GM21367 (cell line): ENCODE measurements around the gene ACAA1.
"Not testable (repeated sequence)": the region's sequence is repeated elsewhere in the genome, so short reads cannot be mapped to it uniquely, and the experiment has no call there.

Experiments used
- ATAC-seq: cut with Tn5 transposase; IDR thresholded peaks from one replicate; pipeline ENCODE4 v1.9.1; 2021; ENCODE audit not compliant: unreplicated experiment

The ACAA1 gene

DNA sequence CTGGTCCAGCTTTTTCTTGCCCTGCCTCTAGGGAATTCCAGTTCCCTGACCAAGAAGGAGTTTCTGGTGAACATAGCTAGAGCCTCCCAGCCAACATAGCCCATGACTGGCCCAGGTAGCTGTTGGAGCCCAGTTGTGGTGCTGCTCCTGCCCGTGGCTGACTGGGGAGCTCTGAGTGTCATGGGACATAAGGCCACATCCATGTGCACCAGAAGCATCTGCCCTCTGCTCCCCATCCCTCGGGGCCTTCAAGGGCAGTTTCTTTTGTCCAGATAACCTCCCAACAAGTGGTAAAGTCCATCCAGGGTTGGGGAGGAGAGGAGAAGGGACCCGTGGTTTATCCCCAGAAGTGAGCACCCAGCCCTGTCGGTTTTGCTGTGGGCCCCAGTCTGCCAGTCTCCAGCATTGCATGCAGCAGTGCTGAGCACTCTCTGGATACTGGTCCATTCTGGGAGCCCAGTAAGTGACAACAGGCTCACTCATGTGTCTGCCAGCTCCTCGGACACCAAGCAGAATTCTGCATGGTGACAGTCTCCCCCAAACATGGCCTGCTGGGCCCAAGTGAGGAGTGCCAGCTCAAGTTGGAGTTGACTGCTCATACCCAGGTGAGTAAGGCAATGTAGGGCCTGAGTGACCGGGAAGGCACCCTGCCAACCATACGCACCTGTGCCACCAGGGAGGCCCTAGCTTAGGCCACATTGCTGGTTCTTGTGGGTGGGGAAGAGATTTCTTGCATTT lies 28.8 kb downstream of the ACAA1 start:
- no peak for ATAC-seq

GRCh38 chr3:38105525-38105924 lies 31.4 kb downstream of the ACAA1 start:
- ATAC-seq = no peak

GRCh38 chr3:38102444-38102814 lies 34.5 kb downstream of the ACAA1 start:
- no peak for ATAC-seq

DNA sequence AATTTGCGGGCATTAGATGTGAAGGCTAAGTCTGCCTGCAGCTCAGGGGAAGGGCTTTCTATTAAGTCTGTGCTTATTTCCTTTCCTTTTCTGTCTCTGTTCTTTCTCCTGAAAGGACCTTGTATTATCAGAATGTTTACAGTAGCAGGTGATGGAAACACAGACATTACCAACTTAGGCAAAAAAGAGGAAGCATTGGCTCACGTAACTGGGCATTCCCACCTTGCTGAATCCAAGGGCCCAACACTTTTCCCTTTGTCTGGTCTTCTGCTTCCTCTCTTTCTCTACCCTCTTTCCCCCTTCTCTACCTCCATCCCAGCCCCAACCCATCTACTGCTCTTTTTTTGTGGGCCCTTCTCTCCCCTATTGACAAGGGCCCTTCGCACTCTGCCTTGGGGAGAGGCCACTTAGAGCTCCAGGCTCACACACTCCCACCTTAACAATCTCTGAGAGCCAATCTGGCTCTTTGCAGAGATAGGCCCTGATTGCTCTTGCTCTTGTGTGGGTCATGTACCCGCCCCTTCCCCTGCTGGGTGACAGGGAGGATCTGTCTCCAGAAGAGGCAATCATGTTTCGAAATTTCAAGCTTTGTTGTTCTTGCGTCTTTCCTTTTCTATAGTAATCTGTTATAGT lies 35.0 kb downstream of the ACAA1 start:
- ATAC-seq = no peak

DNA sequence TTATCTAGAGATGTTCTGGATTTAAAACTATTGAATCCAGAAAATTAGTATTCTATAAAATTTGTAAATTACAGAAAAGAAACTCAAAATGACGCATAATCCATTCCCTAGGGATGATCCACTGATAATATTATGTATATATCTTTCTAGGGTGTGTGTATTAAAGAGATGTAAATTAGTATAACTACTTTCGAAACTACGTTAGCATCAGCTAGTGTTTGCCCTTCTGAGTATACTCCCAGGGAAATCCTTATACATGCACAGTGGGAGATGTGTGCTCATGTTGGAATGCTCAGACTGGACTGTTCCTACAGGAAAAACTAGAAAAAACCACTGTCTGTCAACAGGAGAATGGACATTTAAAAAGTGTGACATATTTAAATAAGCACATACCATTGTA lies 36.4 kb downstream of the ACAA1 start:
- ATAC-seq = no peak

DNA sequence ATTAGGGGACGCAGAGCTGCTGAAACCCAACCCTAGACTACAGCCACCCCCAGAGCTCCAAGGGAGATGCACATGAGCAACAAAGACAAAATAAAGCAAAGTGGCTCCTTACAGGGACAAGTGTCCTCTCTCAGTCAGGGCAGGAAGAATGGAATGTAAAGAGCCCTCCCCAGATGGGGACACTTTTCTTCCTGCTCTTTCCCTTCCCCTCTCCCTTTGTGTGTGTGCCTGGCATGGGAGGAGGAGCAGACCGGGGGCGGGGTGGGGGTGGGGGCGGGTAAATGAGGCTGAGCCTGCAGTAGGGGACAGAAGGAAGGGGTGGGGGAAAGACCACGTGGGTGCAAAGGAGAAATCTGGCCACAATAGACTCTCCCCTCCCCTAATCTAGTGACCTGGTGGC lies 37.4 kb downstream of the ACAA1 start:
- ATAC-seq = no peak

- no peak for ATAC-seq
These were observed 38.6 kb downstream of the ACAA1 start for GRCh38 chr3:38098376-38098723.

DNA sequence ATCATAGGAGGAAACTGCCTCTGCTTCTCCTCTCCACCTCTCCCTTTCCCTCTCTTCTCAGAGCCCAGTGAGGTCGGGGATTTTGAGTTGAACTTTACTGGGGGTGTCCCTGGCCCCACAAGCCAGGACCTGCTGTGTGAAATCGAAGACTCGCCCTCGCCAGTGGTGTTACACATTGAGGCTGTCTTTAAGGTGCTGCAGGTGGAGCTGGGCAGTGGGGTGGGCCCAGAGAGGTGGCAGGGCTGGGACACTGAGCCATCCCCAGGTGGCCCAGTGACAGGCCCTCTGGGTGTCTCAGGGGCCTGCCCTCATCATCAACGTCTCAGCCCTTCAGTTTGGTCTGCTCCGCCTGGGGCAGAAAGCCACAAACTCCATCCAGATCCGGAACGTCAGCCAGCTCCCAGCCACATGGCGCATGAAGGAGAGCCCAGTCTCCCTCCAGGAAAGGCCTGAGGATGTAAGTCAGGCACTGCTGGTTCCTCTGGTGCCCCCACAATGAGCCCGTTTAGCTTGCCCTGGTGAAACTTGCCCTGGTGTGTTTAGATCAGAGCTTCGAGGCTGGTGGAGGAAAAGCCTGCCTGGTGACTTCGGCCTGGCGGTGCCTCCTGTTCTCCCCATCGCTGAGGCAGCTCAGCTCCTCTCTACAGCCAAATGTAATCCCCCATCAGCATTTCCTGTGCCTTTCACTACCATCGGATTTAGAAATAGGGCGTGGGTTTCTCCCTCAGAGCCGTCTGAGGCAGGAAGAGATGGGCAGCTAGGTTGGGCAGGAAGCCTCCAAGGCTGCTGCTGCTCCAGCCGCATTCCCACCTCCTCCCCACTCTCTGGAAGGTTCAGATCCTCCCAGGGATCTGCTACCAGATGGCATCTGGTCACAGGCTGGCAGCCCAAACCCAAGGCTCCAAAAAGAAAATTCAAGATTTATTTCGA lies 39.2 kb downstream of the ACAA1 start:
- no peak for ATAC-seq

GRCh38 chr3:38095669-38096483 lies 41.1 kb downstream of the ACAA1 start:
- ATAC-seq = no peak

GRCh38 chr3:38094999-38095398 lies 41.9 kb downstream of the ACAA1 start:
- no peak for ATAC-seq

- no peak for ATAC-seq
These were observed 46.5 kb downstream of the ACAA1 start for GRCh38 chr3:38090453-38090852.

- no peak for ATAC-seq
These were observed 47.8 kb downstream of the ACAA1 start for GRCh38 chr3:38089163-38089562.

GRCh38 chr3:38088126-38089078 lies 48.5 kb downstream of the ACAA1 start:
- ATAC-seq = no peak

GRCh38 chr3:38087278-38087677 lies 49.6 kb downstream of the ACAA1 start:
- ATAC-seq = not testable (repeated sequence)

GRCh38 chr3:38086496-38086895 lies 50.4 kb downstream of the ACAA1 start:
- no peak for ATAC-seq

- ATAC-seq = no peak
These were observed 51.0 kb downstream of the ACAA1 start for GRCh38 chr3:38085943-38086324.

- ATAC-seq = no peak
These were observed 51.5 kb downstream of the ACAA1 start for GRCh38 chr3:38085311-38085942.

DNA sequence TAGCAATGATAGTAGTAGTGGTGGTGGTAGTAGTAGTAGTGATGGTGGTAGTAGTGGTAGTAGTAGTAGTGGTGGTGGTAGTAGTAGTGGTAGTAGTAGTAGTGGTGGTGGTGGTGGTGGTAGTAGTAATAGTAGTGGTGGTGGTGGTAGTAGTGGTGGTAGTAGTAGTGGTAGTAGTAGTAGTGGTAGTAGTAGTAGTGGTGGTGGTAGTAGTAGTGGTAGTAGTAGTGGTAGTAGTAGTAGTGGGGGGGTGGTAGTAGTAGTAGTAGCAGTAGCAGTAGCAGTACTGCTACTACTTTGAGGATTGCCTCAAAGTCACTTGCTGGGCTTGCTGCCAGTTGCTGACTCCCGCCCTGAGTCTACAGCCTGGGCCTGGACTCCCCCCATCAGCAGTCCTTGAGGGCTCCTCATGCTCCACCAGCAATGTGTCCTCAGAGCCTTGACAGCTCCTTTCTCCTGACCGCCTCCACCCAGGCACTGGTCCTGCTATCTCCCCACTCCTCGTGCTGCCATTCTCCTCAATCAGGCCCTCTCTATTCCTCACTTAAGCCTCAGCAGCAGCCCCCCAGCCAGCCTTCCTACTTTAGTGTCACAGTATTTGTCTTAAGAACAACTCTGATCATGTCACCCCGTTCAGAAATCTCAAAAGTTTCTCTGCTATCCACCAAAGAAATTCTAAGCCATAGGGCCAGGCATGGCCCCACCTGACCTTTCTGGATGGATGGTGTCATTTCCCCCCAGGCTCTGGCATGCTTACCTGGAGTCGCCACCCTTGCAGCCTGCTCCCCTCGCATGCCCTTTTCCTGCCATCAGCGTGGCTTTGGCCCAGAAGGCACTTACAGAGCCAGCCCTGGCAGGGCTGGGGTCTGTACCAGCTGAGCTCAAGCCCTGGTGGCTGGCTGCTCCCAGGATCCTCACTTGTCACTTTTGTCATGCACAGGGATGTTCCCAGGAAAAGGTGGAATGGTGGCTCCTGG lies 52.3 kb downstream of the ACAA1 start:
- no peak for ATAC-seq
